GM12878 (cell line): Measurements from ENCODE around the gene C6orf120. TPM values are rescaled to one million over a fixed set of nuclear protein-coding genes. Genes with fewer than 3 reads are reported as not detected.

Experiments used
- IRF4 ChIP-seq: IDR thresholded peaks from 2 replicates; pipeline ENCODE4 v1.6.1; 2011; ENCODE audit warnings: low read depth, low read length
- JUNB ChIP-seq: IDR thresholded peaks from 2 replicates; pipeline ENCODE4 v1.6.1; 2016; ENCODE audit warnings: antibody characterized with exemption, mild to moderate bottlenecking
- PRDM15 ChIP-seq: fragments of 450-650 bp; formaldehyde crosslinking; IDR thresholded peaks from 2 replicates; pipeline ENCODE4 v1.4.0; 2020; ENCODE audit warnings: mild to moderate bottlenecking, moderate library complexity
- RELB ChIP-seq: fragments of 450-650 bp; IDR thresholded peaks from 2 replicates; pipeline ENCODE4 v1.6.1; 2017; ENCODE audit warnings: low read depth, mild to moderate bottlenecking, moderate library complexity
- TCF7 ChIP-seq: IDR thresholded peaks from 2 replicates; pipeline ENCODE4 v1.6.1; 2014; ENCODE audit warnings: antibody characterized with exemption, borderline replicate concordance
- ZBED1 ChIP-seq: IDR thresholded peaks from 2 replicates; pipeline ENCODE4 v1.6.1; 2016; ENCODE audit warnings: borderline replicate concordance
- ZNF687 ChIP-seq: fragments of 450-650 bp; IDR thresholded peaks from 2 replicates; pipeline ENCODE4 v1.6.1; 2017; ENCODE audit warnings: mild to moderate bottlenecking, moderate library complexity
- polyA plus RNA-seq, 11 experiments: library from polyadenylated mRNA; depleted of rRNA in 4 of 11; unstranded in 6 of 11; stranded (reverse) in 5 of 11; fragments of >200 nt; fragmentation: Nextera tagmentation in 4 of 11; fragmentation: Illumina TruSeq in 1 of 11; extraction: Ambion mirVana in 4 of 11; extraction: Trizol in 1 of 11; gene quantifications; 1 replicate in 1 of 11; 2 replicates in 10 of 11; pipeline versions ENCODE4 v1.2.1 to v1.2.3, GENCODE V29; 2011 to 2016; ENCODE audit warnings: inconsistent platforms in 2 of 11, missing spikeins in 2 of 11, low read depth in 1 of 11
- total RNA-seq, 4 experiments: library from RNA; depleted of rRNA in 3 of 4; stranded (reverse); fragments of >200 nt in 3 of 4; fragmentation: Illumina TruSeq in 1 of 4; extraction: Trizol in 1 of 4; gene quantifications; 2 replicates each; pipeline versions ENCODE4 v1.2.1 to v1.2.3, GENCODE V29; 2013 to 2021

C6orf120 gene
- total and polyA plus RNA-seq, 10 of the 15 experiments (the other 5 are each of a cell fraction or from before 2014, with no cell fraction given) = 3.6 to 23.9 (median 18.2) TPM

GRCh38 chr6:169675011-169675410 is 26.9 kb upstream of the C6orf120 start (continued):
- TF ChIP-seq TCF7 (no peak), PRDM15 (no peak), ZNF687 (no peak), ZBED1 (no peak), IRF4 (no peak), RELB (no peak), JUNB (no peak)
